ENCODE measurements around the gene TNNC1.

The TNNC1 gene

DNA sequence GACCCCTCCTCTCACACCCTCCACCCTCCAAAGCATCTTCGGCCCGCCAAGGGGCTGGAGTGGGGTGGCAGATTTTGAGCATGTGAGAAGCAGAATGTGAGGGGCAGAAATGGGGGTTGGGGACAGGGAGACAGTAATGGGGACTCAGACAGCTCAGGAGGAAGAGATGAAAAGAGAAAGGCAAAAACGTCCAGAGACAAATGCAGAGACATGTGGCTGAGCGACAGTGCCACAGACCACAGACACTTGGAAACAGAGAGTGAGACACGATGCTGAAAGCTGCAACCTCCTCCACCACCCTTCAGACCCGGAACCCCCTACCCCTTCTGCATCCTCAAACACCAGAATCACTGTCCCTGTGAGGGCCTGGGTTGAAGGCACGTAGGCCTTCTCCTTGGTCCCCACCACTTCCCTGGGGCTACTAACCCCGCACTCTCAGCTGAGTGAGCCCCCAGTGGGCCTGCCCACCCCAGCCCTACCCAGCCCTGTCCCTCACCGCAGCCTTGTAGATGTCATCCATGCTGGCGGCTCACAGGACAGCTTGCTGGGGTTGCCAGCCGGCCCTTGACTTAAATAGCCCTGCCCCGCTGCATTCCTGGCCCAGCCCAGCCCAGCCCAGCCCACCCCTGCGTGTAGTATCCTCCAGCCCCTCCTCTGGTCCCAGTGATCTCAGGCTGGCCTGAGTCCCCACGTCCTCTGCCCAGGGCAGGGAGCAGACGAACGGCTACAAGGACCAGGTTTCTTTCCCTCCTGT is at the start of gene TNNC1:
Gene TNNC1 (minus strand): TSS at position 546 of the 754 bp plus-strand sequence. CDS start 26 bp downstream, at position 520.
- DNase-seq (ENCODE audit: low read depth): no peak

DNA sequence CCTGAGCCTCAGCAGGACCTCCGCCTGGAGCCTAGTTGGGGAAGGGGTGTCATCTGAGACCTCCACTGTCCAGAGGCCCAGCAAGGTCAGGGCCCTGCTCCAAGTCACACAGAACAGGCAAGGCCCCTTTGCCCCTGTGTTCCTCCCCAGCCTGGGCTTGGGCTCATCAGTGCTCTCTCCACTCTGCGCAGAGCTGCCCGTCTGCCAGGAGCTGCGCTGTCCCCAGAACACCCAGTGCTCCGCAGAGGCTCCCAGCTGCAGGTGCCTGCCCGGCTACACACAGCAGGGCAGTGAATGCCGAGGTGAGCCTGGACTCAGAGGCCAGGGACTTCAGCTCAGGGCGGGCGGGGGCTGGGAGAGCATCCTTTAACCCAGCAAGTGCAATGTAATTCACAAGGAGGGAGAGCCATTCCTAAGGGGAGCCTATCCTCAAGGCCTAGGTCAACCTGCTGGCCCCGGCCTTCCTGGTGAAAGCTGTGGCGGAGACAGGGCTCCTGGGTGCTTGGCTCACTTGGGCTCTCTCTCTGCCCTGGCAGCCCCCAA is 49.0 kb upstream of the TNNC1 start:
- no peak for DNase-seq (ENCODE audit: low read depth)

DNA sequence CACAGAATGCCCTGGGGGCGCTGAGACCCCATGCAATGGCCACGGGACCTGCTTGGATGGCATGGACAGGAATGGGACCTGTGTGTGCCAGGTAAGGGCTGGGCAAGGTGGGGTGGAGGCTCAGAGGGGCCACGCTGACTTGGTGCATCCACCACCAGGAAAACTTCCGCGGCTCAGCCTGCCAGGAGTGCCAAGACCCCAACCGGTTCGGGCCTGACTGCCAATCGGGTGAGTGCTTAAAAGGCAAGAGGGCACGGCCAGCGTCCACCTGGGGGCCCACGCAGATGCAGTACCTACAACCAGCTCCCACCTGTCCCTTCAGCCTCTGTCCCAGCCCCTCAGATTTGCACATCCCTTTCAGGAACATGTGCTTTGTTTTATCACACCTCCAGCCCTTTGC is 48.2 kb upstream of the TNNC1 start:
- no peak for DNase-seq (ENCODE audit: low read depth)

DNA sequence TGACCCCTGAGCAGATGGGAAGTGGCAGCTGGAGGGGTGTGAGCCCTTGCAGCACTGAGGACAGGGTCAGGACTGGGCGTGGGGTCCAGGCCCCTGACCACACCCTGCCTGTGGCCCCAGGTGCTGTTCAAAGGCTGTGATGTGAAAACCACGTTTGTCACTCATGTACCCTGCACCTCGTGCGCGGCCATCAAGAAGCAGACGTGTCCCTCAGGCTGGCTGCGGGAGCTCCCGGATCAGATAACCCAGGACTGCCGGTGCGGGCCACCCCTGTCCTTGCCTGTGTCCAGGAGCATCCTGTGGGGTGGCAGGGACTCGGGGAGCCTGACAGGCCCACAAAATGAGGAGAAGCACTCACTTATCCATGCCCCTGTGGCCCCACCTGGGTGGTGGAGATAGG is 47.2 kb upstream of the TNNC1 start:
- DNase-seq (ENCODE audit: low read depth): no peak

DNA sequence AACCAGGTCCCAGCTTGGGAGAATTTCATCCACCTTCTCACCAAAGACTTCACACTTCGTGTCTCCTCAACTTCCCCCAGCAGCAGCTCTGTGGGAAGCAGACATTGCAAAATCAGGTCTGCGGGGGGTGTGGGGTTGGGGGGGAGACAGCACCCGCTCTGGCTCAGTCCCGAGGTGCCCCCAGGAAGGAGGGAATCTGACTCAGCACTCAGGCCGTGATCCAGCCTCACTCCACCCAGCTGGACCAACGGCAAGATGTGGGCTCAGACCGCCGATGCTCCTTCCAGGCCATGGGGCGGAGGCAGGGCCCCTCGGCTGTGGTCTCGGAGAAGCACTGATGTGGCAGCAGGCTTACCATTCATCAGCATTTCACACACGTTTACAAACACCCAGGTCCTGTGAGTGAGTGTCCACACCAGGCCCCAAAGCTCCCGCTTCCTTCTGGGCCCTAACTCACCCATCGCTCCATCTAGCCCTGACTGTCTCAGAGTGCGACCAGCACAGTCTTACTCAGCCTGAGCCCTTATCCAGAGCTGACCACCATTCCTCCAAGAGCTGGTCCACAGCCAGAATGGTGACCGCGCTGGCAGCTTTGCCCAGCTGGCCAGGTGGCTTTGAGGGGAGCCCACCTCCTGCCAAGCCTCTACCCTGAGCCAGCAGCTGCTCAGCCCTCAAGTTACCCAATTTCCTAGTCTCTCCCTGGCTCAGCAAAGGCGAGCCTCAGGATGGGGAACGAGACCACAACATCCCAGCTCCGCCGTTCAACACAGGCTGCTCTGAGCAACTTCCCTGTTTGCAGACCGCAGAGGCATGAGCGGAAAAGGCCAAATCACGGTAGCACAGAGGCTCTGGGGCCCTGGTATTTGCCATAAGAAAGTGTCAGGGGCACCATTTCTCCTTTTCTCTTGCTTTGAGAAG is 44.6 kb upstream of the TNNC1 start:
- peak; percentile 50 for DNase-seq (ENCODE audit: low read depth)

DNA sequence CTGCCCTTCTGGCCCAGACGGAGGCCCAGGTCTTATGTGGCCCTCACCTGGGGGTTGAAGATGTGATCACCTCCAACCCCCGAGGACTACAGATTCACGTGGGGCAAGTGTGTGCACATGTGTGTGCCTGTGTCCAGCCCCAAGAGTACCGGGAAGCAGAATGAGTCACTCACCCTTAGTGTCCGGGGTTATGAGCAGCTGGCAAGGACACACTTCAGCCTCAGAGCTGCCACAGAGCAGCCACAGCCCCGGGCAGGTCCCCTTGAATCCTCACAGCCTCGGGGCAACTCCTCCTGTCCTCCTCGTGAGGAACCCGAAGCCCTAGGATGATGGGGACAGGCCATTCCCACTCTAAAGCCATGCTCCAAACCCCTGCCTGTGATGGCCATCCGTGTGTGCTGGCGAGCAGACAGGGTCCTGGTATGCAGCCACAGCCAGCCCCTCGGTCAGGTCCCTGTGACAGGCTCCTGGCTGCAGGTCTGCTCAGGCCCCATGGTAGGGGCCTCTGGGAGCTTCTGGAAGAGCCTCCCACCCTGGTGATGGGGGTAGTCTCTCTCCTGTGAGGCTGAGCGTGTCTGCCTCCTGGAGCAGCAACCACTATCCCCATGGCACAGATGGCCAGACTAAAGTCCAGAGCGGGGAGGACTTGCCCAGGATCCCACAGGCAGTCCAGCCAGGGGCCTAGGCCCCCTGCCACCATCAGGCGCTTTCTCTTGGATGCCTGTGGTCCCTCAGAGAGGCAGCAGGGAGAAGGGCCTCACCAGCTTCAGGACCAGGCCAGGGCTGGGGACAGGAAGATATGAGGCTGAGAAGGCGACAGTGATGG is 42.1 kb upstream of the TNNC1 start:
- DNase-seq (ENCODE audit: low read depth): peak; percentile 36

DNA sequence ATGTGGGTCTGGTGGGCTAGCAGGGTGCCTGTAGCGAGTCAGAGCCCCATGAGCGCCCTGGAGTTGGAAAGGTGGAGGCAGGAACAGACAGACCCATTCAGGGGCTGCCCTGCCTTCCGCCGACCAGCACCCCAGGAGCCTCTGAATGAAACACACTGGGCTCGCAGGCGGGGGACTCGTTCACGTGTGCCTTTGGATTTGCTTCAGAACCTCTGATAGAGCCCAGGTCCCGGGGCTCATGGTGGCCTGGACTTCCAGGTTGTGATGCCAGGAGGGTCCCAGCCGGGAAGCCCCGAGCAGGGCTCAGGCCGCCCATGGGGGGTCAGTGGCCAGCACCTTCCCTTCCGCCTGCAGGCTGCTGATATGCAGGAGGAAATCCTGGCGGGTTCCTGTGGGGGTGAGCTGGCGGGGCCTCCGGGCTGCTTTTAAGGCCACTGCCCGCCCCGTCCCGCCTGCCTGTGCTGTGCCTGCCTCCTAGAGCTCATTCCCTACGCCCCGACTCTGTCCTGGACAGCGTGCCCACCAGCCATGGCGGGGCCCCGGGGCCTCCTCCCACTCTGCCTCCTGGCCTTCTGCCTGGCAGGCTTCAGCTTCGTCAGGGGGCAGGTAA is 41.1 kb upstream of the TNNC1 start, which contains the start of gene STAB1:
Gene STAB1 (plus strand): TSS at position 453 of the 610 bp plus-strand sequence. CDS start 76 bp downstream, at position 529.
- no peak for DNase-seq (ENCODE audit: low read depth)

DNA sequence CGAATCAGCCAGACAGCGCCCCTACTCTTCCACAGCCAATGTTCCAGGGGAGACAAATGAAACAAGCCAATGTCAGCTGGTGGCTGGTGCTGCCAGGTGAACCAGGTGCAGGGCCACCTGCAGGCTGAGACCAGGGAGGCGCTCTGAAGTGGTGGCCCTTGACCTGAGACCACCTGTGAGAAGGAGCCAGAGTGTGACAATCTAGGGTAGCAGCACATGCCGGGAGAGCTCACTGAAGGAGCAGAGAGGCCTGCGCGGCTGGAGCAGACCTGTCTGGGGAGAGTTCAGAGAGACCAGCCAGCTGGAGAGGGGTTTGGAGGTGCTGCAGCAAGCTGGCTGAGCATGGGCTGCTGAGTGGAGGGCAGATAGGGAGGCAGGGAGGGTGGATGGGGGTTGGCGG is 40.6 kb upstream of the TNNC1 start:
- no peak for DNase-seq (ENCODE audit: low read depth)

DNA sequence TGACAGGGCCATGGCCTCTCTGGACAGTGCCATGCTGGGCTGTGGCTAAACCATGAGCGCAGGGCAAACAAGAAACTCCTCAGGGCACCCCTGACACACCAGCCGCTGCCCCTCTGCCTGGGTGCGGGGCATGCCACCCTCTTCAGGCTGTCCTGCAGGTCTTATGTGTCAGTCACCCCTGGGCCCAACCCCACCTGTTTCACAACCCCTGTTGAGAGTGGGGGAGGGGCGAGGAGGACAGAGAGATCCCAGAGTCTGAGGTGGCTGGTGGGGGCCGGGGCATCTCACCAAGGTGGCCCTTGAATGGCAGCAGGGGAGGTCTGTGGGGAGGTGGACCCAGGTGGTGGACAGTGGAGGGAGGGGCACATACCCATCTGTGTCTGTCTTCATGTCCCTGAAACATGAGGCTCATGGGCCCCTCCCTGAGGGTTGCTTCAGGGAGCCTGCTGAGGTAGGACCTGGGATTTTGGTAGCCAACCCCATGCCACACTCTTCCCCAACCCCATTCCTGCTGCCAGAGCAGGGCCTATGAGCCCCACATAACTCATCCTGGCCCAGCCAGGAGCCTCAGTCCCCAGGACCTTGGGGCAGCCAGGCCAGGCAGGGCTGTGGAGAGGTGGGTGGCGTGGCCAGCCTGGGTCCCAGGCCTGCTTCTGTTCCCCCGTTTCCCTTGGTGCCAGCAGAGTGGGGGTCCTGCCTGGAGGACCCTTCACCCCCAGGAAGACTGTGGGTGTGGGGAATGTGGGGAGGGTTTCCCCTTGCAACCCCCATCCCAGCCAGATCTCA is 39.6 kb upstream of the TNNC1 start:
- DNase-seq (ENCODE audit: low read depth): no peak

DNA sequence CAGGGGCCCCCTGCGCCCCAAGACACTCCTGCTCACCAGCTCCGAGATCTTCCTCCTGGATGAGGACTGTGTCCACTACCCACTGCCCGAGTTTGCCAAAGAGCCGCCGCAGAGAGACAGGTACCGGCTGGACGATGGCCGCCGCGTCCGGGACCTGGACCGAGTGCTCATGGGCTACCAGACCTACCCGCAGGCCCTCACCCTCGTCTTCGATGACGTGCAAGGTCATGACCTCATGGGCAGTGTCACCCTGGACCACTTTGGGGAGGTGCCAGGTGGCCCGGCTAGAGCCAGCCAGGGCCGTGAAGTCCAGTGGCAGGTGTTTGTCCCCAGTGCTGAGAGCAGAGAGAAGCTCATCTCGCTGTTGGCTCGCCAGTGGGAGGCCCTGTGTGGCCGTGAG is 38.2 kb upstream of the TNNC1 start:
- no peak for DNase-seq (ENCODE audit: low read depth)

DNA sequence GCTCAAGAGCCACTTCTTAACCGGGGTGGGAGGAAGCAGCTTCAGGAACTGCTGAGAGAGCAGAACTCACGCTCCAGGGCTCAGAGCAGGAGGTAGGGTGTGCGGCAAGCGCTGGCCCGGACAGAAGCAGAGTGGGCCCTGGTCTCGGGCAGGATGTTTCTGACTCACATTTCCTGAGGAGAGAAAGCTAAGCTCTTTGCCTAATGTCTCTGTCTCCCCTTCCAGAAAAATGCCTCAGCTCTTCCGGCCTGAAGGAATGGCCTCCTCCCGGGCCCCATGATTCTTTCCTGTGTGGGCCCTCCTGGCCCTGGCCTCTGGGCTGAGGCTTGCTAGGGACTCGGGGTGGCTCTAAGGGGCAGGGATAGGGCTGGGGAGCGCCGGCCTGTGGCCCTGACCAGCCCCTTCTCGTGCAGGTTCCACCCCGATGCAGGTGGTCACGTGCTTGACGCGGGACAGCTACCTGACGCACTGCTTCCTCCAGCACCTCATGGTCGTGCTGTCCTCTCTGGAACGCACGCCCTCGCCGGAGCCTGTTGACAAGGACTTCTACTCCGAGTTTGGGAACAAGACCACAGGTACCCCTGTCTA is 37.2 kb upstream of the TNNC1 start:
- DNase-seq (ENCODE audit: low read depth): no peak

DNA sequence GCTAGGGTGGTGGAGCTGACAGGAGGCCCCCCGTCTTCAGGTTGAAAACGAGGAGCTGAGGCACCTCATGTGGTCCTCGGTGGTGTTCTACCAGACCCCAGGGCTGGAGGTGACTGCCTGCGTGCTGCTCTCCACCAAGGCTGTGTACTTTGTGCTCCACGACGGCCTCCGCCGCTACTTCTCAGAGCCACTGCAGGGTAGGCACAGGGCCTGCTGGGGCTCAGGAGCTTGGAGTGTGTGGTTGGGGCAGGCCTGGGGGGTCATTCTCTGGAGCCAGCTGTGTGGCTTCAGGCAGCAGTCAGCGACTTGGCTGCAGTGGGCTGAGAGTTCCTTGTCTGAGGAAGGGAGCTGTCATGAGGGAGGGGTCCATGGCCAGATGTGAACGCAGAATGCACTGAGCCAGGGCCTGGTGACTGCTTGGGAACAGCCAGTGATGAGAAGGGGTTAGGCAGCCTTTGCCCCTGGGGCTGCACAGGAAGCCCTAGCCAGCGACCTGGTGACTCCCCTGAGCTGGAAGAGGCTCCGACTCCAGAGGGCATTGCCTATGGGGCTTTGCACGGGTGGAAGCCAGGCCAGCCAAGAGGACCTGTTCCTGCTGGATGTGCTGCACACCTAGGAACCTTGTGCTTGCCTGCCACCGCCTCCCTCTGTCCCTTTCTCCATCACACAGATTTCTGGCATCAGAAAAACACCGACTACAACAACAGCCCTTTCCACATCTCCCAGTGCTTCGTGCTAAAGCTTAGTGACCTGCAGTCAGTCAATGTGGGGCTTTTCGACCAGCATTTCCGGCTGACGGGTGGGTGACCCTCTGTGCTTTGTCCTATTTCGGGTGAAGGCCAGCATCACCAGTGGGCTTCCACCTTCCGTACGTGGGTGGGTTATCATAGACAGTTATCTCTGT is 36.4 kb upstream of the TNNC1 start:
- DNase-seq (ENCODE audit: low read depth): no peak

DNA sequence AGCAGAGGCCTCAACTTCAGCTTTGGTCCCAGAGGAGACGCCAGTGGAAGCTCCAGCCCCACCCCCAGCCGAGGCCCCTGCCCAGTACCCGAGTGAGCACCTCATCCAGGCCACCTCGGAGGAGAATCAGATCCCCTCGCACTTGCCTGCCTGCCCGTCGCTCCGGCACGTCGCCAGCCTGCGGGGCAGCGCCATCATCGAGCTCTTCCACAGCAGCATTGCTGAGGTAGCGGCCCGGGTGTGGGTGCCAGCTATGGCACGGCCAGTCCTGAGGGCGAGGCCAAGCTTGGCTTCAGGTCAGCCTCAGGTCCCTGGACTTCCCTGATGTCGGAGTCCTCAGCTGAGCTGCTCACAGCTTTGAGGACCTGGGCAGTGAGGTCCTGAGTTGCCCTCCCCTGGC is 35.6 kb upstream of the TNNC1 start:
- no peak for DNase-seq (ENCODE audit: low read depth)

DNA sequence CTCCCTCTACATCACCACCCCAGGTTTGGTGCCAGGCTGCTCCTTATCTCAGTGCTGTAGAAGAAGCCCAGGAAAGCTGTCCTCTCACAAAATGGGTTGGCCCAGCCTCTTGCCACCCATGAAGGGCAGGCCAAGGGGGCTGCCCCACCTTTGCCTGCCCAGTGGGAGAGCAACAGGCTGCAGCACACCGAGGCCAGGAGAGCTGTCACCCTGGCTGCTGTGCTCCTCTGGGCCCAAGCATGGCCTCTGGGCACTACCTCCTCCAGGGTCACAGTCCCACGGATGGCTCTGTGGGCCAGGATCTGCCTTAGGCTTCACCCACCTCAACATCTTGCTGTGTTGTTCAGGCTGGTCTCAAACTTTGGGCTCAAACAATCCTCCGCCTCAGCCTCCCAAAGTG is 34.9 kb upstream of the TNNC1 start:
- no peak for DNase-seq (ENCODE audit: low read depth)

DNA sequence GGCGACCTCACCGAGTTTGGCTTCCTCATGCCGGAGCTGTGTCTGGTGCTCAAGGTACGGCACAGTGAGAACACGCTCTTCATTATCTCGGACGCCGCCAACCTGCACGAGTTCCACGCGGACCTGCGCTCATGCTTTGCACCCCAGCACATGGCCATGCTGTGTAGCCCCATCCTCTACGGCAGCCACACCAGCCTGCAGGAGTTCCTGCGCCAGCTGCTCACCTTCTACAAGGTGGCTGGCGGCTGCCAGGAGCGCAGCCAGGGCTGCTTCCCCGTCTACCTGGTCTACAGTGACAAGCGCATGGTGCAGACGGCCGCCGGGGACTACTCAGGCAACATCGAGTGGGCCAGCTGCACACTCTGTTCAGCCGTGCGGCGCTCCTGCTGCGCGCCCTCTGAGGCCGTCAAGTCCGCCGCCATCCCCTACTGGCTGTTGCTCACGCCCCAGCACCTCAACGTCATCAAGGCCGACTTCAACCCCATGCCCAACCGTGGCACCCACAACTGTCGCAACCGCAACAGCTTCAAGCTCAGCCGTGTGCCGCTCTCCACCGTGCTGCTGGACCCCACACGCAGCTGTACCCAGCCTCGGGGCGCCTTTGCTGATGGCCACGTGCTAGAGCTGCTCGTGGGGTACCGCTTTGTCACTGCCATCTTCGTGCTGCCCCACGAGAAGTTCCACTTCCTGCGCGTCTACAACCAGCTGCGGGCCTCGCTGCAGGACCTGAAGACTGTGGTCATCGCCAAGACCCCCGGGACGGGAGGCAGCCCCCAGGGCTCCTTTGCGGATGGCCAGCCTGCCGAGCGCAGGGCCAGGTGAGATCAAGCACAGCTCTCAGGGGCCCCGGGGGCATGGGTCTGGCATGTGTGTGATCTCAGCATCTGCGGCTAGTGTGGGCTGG is 34.2 kb upstream of the TNNC1 start:
- no peak for DNase-seq (ENCODE audit: low read depth)

DNA sequence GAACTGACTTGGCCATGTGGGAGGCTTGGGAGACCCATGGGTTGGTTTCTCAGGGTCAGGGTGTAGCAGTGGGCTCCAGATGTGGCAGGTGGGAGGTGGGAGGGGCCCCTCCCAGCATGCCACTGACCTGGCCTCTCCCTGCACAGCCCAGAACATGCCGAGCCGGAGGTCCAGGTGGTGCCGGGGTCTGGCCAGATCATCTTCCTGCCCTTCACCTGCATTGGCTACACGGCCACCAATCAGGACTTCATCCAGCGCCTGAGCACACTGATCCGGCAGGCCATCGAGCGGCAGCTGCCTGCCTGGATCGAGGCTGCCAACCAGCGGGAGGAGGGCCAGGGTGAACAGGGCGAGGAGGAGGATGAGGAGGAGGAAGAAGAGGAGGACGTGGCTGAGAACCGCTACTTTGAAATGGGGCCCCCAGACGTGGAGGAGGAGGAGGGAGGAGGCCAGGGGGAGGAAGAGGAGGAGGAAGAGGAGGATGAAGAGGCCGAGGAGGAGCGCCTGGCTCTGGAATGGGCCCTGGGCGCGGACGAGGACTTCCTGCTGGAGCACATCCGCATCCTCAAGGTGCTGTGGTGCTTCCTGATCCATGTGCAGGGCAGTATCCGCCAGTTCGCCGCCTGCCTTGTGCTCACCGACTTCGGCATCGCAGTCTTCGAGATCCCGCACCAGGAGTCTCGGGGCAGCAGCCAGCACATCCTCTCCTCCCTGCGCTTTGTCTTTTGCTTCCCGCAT is 33.4 kb upstream of the TNNC1 start:
- DNase-seq (ENCODE audit: low read depth): no peak

DNA sequence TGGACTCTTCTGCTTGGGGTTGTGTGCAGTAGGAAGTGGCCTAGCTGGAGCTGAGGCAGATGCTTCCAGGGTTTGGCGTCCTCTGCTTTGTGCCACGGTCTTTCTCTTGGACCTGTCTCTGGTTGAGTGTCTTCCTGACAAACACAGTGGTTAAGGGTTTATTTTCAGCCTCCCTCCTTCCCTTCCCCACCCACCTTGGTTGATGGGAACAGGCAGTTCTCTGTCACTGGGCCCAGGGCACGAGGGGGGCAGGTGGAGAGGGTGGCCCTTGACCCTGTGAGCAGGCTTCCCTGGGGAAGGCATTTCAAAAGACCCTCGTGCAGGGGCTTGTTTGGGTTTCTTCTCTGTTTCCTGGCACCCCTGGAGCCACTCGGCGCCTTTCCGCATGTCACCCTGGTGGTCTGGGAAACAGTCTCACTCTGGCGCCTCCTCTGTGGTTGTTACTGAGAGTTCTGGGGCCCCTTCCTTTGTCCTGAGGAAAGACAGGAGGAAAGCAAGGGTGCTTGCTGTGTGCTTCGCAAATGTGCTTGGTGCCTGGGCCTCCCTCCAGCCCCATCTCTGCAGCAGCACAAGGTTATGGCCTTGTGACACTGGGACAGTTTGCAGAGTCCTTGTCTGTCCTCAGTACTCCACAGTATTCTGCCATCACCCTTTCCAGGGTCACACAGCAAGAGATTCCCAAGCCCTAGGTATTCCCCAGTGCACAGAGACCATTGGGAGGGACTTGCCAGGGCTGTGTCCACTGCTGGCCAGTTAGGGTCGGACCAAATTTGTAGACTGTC is 31.0 kb upstream of the TNNC1 start:
- no peak for DNase-seq (ENCODE audit: low read depth)
